Body of pancreas (tissue), 4 donors: ENCODE data around the gene ACSM2A.

Source experiments
- POLR2A ChIP-seq, 3 donors: fragments of 450-650 bp; IDR thresholded peaks; one replicate each; pipeline ENCODE4 v1.6.1; 2016; ENCODE audit warnings: antibody characterized with exemption in 3 of 3, mild to moderate bottlenecking in 2 of 3
- TF ChIP-seq, protein P1 (sequence below), 7 experiments: fragments of 450-650 bp in 4 of 7; fragments of 200-600 bp in 3 of 7; sonication (generic) in 3 of 7; IDR thresholded peaks; one replicate each; pipeline ENCODE4 v1.5.1; 2016 to 2019; ENCODE audit warnings: antibody characterized with exemption in 7 of 7

DNA sequence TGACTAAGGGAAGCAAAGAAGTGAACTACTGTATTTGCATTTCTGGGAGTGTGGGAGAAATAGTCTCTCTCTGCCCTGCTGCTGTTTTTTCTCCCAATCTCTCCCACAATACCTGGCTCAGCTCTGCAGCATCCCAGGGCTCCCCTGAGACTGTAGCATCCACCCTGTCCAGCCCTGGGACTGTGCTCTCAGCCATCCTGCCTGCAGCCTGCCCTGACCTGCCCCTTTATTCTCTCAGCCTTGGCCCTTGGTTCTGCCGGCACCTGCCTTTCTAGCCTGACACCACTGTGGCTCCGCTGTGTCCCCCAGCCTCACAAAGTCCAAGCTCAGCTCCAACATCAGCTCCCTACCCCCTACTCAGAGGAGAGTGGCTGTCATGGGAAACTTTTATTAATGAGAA lies 48.7 kb upstream of the ACSM2A start:
- no peak for TF ChIP-seq POLR2A (IDR thresholded peaks at IDR 0.05)
- TF ChIP-seq, protein P1, sequence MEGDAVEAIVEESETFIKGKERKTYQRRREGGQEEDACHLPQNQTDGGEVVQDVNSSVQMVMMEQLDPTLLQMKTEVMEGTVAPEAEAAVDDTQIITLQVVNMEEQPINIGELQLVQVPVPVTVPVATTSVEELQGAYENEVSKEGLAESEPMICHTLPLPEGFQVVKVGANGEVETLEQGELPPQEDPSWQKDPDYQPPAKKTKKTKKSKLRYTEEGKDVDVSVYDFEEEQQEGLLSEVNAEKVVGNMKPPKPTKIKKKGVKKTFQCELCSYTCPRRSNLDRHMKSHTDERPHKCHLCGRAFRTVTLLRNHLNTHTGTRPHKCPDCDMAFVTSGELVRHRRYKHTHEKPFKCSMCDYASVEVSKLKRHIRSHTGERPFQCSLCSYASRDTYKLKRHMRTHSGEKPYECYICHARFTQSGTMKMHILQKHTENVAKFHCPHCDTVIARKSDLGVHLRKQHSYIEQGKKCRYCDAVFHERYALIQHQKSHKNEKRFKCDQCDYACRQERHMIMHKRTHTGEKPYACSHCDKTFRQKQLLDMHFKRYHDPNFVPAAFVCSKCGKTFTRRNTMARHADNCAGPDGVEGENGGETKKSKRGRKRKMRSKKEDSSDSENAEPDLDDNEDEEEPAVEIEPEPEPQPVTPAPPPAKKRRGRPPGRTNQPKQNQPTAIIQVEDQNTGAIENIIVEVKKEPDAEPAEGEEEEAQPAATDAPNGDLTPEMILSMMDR (IDR thresholded peaks at IDR 0.05): no peak
